GM12878 (cell line): ENCODE data around the gene ABCB7.

Source experiments
- CHD4 ChIP-seq: fragments of 200-600 bp; sonication (generic); IDR thresholded peaks from 2 replicates; pipeline ENCODE4 v1.6.1; 2016; ENCODE audit warnings: mild to moderate bottlenecking
- CREB1 ChIP-seq: IDR thresholded peaks from 2 replicates; pipeline ENCODE4 v1.6.1; 2012; ENCODE audit warnings: low read depth, mild to moderate bottlenecking, inconsistent platforms
- CTCF ChIP-seq, 3 experiments: IDR thresholded peaks in 2 of 3; conservative IDR thresholded peaks in 1 of 3; 2 replicates each; pipeline ENCODE4 v1.5.1; 2011; ENCODE audit warnings: low read depth in 3 of 3, low read length in 3 of 3, mild to moderate bottlenecking in 3 of 3, control low read depth in 2 of 3, moderate library complexity in 2 of 3, inconsistent platforms in 1 of 3, mixed read lengths in 1 of 3; ENCODE audit not compliant: control insufficient read depth in 2 of 3, insufficient read depth in 1 of 3; ENCODE audit errors: extremely low read depth in 1 of 3
- GABPA ChIP-seq: IDR thresholded peaks from 2 replicates; pipeline ENCODE4 v1.6.1; 2014; ENCODE audit warnings: antibody characterized with exemption, low read depth, mild to moderate bottlenecking, inconsistent platforms
- HCFC1 ChIP-seq: fragments of 150-350 bp; IDR thresholded peaks from 2 replicates; pipeline ENCODE4 v1.6.1; 2014; ENCODE audit warnings: low read length
- JUND ChIP-seq: IDR thresholded peaks from 2 replicates; pipeline ENCODE4 v1.6.1; 2012; ENCODE audit warnings: low read depth, mild to moderate bottlenecking, low read length, improper control_type of control experiment, moderate library complexity
- RFX5 ChIP-seq: IDR thresholded peaks from 2 replicates; pipeline ENCODE4 v1.6.1; 2011; ENCODE audit warnings: low read depth, low read length, improper control_type of control experiment
- TBL1XR1 ChIP-seq: IDR thresholded peaks from 2 replicates; pipeline ENCODE4 v1.6.1; 2012; ENCODE audit warnings: low read depth, low read length, improper control_type of control experiment
- TF ChIP-seq, protein P1 (sequence below): IDR thresholded peaks from 2 replicates; pipeline ENCODE4 v1.6.1; 2011; ENCODE audit warnings: low read depth, mild to moderate bottlenecking, low read length, moderate library complexity, borderline replicate concordance; ENCODE audit errors: extremely low read depth

GRCh38 chrX:75131973-75132627 is 24.0 kb downstream of the ABCB7 start:
- TF ChIP-seq HCFC1 (no peak), CHD4 (no peak), CTCF (IDR thresholded peaks at IDR 0.05 in 2 of 3, conservative IDR thresholded peaks at IDR 0.05 in 1 of 3; ENCODE audit: control insufficient read depth in 2 of 3, extremely low read depth in 1 of 3, insufficient read depth in 1 of 3, low read depth in 3 of 3, low read length in 3 of 3) (no peak), RFX5 (no peak), JUND (no peak), TBL1XR1 (no peak), GABPA (no peak), CREB1 (no peak)
- TF ChIP-seq, protein P1, sequence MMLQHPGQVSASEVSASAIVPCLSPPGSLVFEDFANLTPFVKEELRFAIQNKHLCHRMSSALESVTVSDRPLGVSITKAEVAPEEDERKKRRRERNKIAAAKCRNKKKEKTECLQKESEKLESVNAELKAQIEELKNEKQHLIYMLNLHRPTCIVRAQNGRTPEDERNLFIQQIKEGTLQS: no peak
